HAP-1 (cell line): Measurements from ENCODE around the gene ARHGEF11.

Source experiments
- DNase-seq, 2 experiments: peaks; one replicate each; pipeline ENCODE4 v3.0.0-alpha.2; 2016 to 2020; ENCODE audit warnings: low spot score in 2 of 2
- H3K27me3 ChIP-seq: fragments of 250-450 bp; sonication (Bioruptor Pico); 2 replicates; pipeline ENCODE4 v1.5.1; 2020; ENCODE audit warnings: low read depth, mild to moderate bottlenecking, moderate library complexity
- H3K36me3 ChIP-seq: fragments of 250-450 bp; sonication (Bioruptor Pico); replicated peaks from 2 replicates; pipeline ENCODE4 v1.5.1; 2020; ENCODE audit warnings: mild to moderate bottlenecking
- H3K4me1 ChIP-seq: fragments of 250-450 bp; sonication (Bioruptor Pico); 2 replicates; pipeline ENCODE4 v1.5.1; 2020; ENCODE audit warnings: mild to moderate bottlenecking
- H3K4me3 ChIP-seq: fragments of 250-450 bp; sonication (Bioruptor Pico); 2 replicates; pipeline ENCODE4 v1.5.1; 2020; ENCODE audit warnings: mild to moderate bottlenecking, moderate library complexity
- H3K9me3 ChIP-seq: fragments of 250-450 bp; sonication (Bioruptor Pico); 2 replicates; pipeline ENCODE4 v1.5.1; 2020; ENCODE audit warnings: mild to moderate bottlenecking, moderate library complexity
- in situ Hi-C: fragments of 300-500 bp; cut with MboI; formaldehyde crosslinking; loops from 3 replicates; pipeline ENCODE4 v1.14.3; 2020; ENCODE audit warnings: low sequenced_read_pairs, inconsistent platforms, mixed read lengths

The ARHGEF11 gene

GRCh38 chr1:156898161-156898566 lies 147.4 kb downstream of the ARHGEF11 start:
- Histone ChIP-seq H3K4me1 (no peaks in the 10 kb centered on the region), H3K27me3 (no peaks in the 10 kb centered on the region), H3K4me3 (no peak overlapping the region), H3K36me3 (no peaks in the 10 kb centered on the region), H3K9me3 (no peaks in the 10 kb centered on the region)
- no peak for DNase-seq
- in situ Hi-C loops: no loop called here

GRCh38 chr1:156897078-156897825 lies 148.3 kb downstream of the ARHGEF11 start:
- Histone ChIP-seq H3K4me3 (no peak overlapping the region), H3K36me3 (no peaks in the 10 kb centered on the region), H3K9me3 (no peaks in the 10 kb centered on the region), H3K27me3 (no peaks in the 10 kb centered on the region), H3K4me1 (no peaks in the 10 kb centered on the region; the same call in 1 of the 2 replicates)
- DNase-seq: no peak
- in situ Hi-C loops: no loop called here

GRCh38 chr1:156896490-156897033 lies 149.0 kb downstream of the ARHGEF11 start:
- DNase-seq: peak in 1 of 2 experiments; percentile 29
- no peaks in the 10 kb centered on the region for H3K36me3 ChIP-seq
- no peak overlapping the region for H3K4me3 ChIP-seq
- no peaks in the 10 kb centered on the region for H3K27me3 ChIP-seq
- in situ Hi-C loops: no loop called here
- H3K4me1 ChIP-seq: peaks cover 6% of the 10 kb centered on the region
- no peaks in the 10 kb centered on the region for H3K9me3 ChIP-seq

- H3K9me3 ChIP-seq: no peaks in the 10 kb centered on the region
- H3K36me3 ChIP-seq: no peaks in the 10 kb centered on the region
- H3K4me3 ChIP-seq: no peak overlapping the region
- H3K4me1 ChIP-seq: peaks cover 12% of the 10 kb centered on the region
- no peaks in the 10 kb centered on the region for H3K27me3 ChIP-seq
- DNase-seq: no peak
- in situ Hi-C loops: no loop called here
These were observed 149.6 kb downstream of the ARHGEF11 start for GRCh38 chr1:156895927-156896326.

GRCh38 chr1:156895455-156895812 lies 150.1 kb downstream of the ARHGEF11 start:
- H3K36me3 ChIP-seq: no peaks in the 10 kb centered on the region
- no peak for DNase-seq
- H3K27me3 ChIP-seq: no peaks in the 10 kb centered on the region
- no peak overlapping the region for H3K4me3 ChIP-seq
- no peaks in the 10 kb centered on the region for H3K9me3 ChIP-seq
- in situ Hi-C loops: no loop called here
- peaks cover 15% of the 10 kb centered on the region for H3K4me1 ChIP-seq

- no peak overlapping the region for H3K4me3 ChIP-seq
- no peak for DNase-seq
- H3K36me3 ChIP-seq: no peaks in the 10 kb centered on the region
- H3K9me3 ChIP-seq: no peaks in the 10 kb centered on the region
- H3K27me3 ChIP-seq: no peaks in the 10 kb centered on the region
- in situ Hi-C loops: no loop called here
- H3K4me1 ChIP-seq: peaks cover 21% of the 10 kb centered on the region
These were observed 150.7 kb downstream of the ARHGEF11 start for GRCh38 chr1:156894711-156895454.

- Histone ChIP-seq H3K27me3 (no peaks in the 10 kb centered on the region), H3K36me3 (no peaks in the 10 kb centered on the region), H3K4me1 (peaks cover 21% of the 10 kb centered on the region), H3K9me3 (no peaks in the 10 kb centered on the region), H3K4me3 (no peak overlapping the region)
- in situ Hi-C loops: no loop called here
- no peak for DNase-seq
These were observed 151.5 kb downstream of the ARHGEF11 start for GRCh38 chr1:156894001-156894400.

GRCh38 chr1:156893048-156893953 lies 152.2 kb downstream of the ARHGEF11 start, which contains the start of gene PEAR1:
Gene PEAR1 (plus strand): TSS chr1:156893718. CDS start chr1:156903927, 10,209 bp downstream.
- no peaks in the 10 kb centered on the region for H3K9me3 ChIP-seq
- H3K27me3 ChIP-seq: no peaks in the 10 kb centered on the region
- in situ Hi-C loops: no loop called here
- peaks cover 21% of the 10 kb centered on the region for H3K4me1 ChIP-seq
- H3K36me3 ChIP-seq: no peaks in the 10 kb centered on the region
- no peak within 1 kb of the TSS for H3K4me3 ChIP-seq
- no peak for DNase-seq

- H3K27me3 ChIP-seq: no peaks in the 10 kb centered on the region
- peak; percentile 85 to 97 for DNase-seq
- H3K4me3 ChIP-seq: peak overlapping the region; percentile 6; the same call in 1 of the 2 replicates
- no peaks in the 10 kb centered on the region for H3K9me3 ChIP-seq
- H3K4me1 ChIP-seq: peaks cover 21% of the 10 kb centered on the region
- H3K36me3 ChIP-seq: no peaks in the 10 kb centered on the region
- in situ Hi-C loops: no loop called here
These were observed 153.1 kb downstream of the ARHGEF11 start for GRCh38 chr1:156892190-156893047.

- no peaks in the 10 kb centered on the region for H3K9me3 ChIP-seq
- peaks cover 21% of the 10 kb centered on the region for H3K4me1 ChIP-seq
- no peaks in the 10 kb centered on the region for H3K27me3 ChIP-seq
- no peak overlapping the region for H3K4me3 ChIP-seq
- in situ Hi-C loops: no loop called here
- no peaks in the 10 kb centered on the region for H3K36me3 ChIP-seq
- peak; percentile 86 to 93 for DNase-seq
These were observed 155.6 kb downstream of the ARHGEF11 start for GRCh38 chr1:156889802-156890580.

GRCh38 chr1:156887734-156888133 lies 157.8 kb downstream of the ARHGEF11 start:
- Histone ChIP-seq H3K9me3 (no peaks in the 10 kb centered on the region), H3K36me3 (no peaks in the 10 kb centered on the region), H3K27me3 (no peaks in the 10 kb centered on the region), H3K4me1 (peaks cover 21% of the 10 kb centered on the region), H3K4me3 (no peak overlapping the region)
- no peak for DNase-seq
- in situ Hi-C loops: no loop called here

GRCh38 chr1:156887317-156887716 lies 158.2 kb downstream of the ARHGEF11 start:
- H3K4me1 ChIP-seq: peaks cover 21% of the 10 kb centered on the region
- H3K4me3 ChIP-seq: no peak overlapping the region
- no peaks in the 10 kb centered on the region for H3K9me3 ChIP-seq
- in situ Hi-C loops: no loop called here
- no peaks in the 10 kb centered on the region for H3K27me3 ChIP-seq
- H3K36me3 ChIP-seq: no peaks in the 10 kb centered on the region
- no peak for DNase-seq
